Endothelial cell of umbilical vein (primary cell): ENCODE measurements around the gene ETNK1. TPM values are rescaled to one million over a fixed set of nuclear protein-coding genes. Genes with fewer than 3 reads are reported as not detected.

Experiments used
- BruUV-seq: library from RNA; stranded (reverse); fragments of 400-500 nt; replicated peaks from 2 replicates; lab custom pipeline; 2021; lab: Mats Ljungman, UMichigan
- CTCF ChIA-PET: fragments of 300-600, 350-600 bp; sonication (Branson Sonifier 250); formaldehyde crosslinking; loops from one replicate; lab custom pipeline; 2021; ENCODE audit warnings: antibody characterized with exemption, inconsistent platforms; lab: Charles Lee
- POLR2A ChIA-PET: fragments of 300-600, 350-600 bp; sonication (Branson Sonifier 250); formaldehyde crosslinking; loops from one replicate; lab custom pipeline; 2021; ENCODE audit warnings: antibody characterized with exemption, inconsistent platforms; lab: Charles Lee
- DNase-seq: peaks from one replicate; pipeline ENCODE4 v3.0.0-alpha.2; 2011; ENCODE audit warnings: low read depth, low spot score
- FAIRE-seq: peaks from 2 replicates; lab custom pipeline; 2011; peaks lifted over from hg19 to GRCh38; lab: Jason Lieb, UNC
- H2AFZ ChIP-seq: 2 replicates; pipeline ENCODE4 v1.6.0; 2012; ENCODE audit warnings: low read depth, low read length, control low read depth, inconsistent platforms
- H3K27ac ChIP-seq: 2 replicates; pipeline ENCODE4 v1.5.1; 2011; ENCODE audit warnings: low read depth, mild to moderate bottlenecking, control low read depth, low read length, moderate library complexity; ENCODE audit not compliant: insufficient read depth
- H3K27me3 ChIP-seq, 2 experiments: 2 replicates each; pipeline versions ENCODE4 v1.6.0 to v1.6.1; 2011; ENCODE audit warnings: low read length in 2 of 2, mixed read lengths in 1 of 2; ENCODE audit not compliant: control insufficient read depth in 2 of 2, insufficient read depth in 2 of 2
- H3K36me3 ChIP-seq, 2 experiments: 2 replicates in 1 of 2; 3 replicates in 1 of 2; pipeline ENCODE4 v1.5.1; 2011; ENCODE audit warnings: low read length in 2 of 2, mild to moderate bottlenecking in 1 of 2, moderate library complexity in 1 of 2; ENCODE audit not compliant: control insufficient read depth in 2 of 2, insufficient read depth in 2 of 2; ENCODE audit errors: extremely low read depth in 1 of 2
- H3K4me1 ChIP-seq: 3 replicates; pipeline ENCODE4 v1.5.1; 2011; ENCODE audit warnings: mild to moderate bottlenecking, low read length; ENCODE audit not compliant: control insufficient read depth, insufficient read depth; ENCODE audit errors: extremely low read depth
- H3K4me2 ChIP-seq: 2 replicates; pipeline ENCODE4 v1.6.1; 2011; ENCODE audit warnings: low read length, control low read depth, mixed read lengths; ENCODE audit not compliant: insufficient read depth
- H3K4me3 ChIP-seq, 3 experiments: fragments of 200-600 bp in 1 of 3; sonication (generic), shearing (Covaris generic) in 1 of 3; replicated peaks in 1 of 3; 2 replicates each; pipeline ENCODE4 v1.5.1; 2011 to 2016; ENCODE audit warnings: control low read depth in 3 of 3, low read length in 3 of 3, mild to moderate bottlenecking in 2 of 3, inconsistent platforms in 1 of 3, low read depth in 1 of 3, moderate library complexity in 1 of 3; ENCODE audit not compliant: insufficient read depth in 1 of 3
- H3K79me2 ChIP-seq: 2 replicates; pipeline ENCODE4 v1.6.0; 2012; ENCODE audit warnings: low read length, inconsistent platforms; ENCODE audit not compliant: control insufficient read depth, insufficient read depth
- H3K9ac ChIP-seq: replicated peaks from 2 replicates; pipeline ENCODE3; 2011; ENCODE audit warnings: low read length, control low read depth; ENCODE audit not compliant: insufficient read depth; ENCODE audit errors: extremely low read depth
- H3K9me1 ChIP-seq: replicated peaks from 3 replicates; pipeline ENCODE4 v1.6.0; 2011; ENCODE audit warnings: mild to moderate bottlenecking, low read length; ENCODE audit not compliant: control insufficient read depth, insufficient read depth; ENCODE audit errors: extremely low read depth
- H3K9me3 ChIP-seq: replicated peaks from 2 replicates; pipeline ENCODE4 v1.5.1; 2012; ENCODE audit warnings: low read length, inconsistent platforms; ENCODE audit not compliant: control insufficient read depth, insufficient read depth
- H4K20me1 ChIP-seq: replicated peaks from 2 replicates; pipeline ENCODE3; 2011; ENCODE audit warnings: mild to moderate bottlenecking, low read length; ENCODE audit not compliant: control insufficient read depth, insufficient read depth; ENCODE audit errors: extremely low read depth
- GATA2 ChIP-seq: IDR thresholded peaks from 2 replicates; pipeline ENCODE4 v1.7.0; 2011; ENCODE audit warnings: low read depth, mild to moderate bottlenecking, moderate library complexity, mixed read lengths, low read length; ENCODE audit not compliant: insufficient read length, insufficient read depth
- dilution Hi-C: fragments of 300-500 bp; cut with MboI; formaldehyde crosslinking; loops from one replicate; pipeline ENCODE4 v1.15.0; 2019; ENCODE audit warnings: low sequenced_read_pairs; ENCODE audit not compliant: extremely low pct_ligation_motif_present
- intact Hi-C: fragments of 100-400 bp; cut with micrococcal nuclease; formaldehyde crosslinking; loops from one replicate; pipeline ENCODE4 v1.10.0; 2022
- polyA plus RNA-seq, 4 experiments: library from polyadenylated mRNA; depleted of rRNA in 3 of 4; stranded (reverse) in 3 of 4; unstranded in 1 of 4; fragments of >200 nt; gene quantifications; 2 replicates each; pipeline versions ENCODE4 v1.2.1 to v1.2.3, GENCODE V29; 2011 to 2012; ENCODE audit warnings: missing spikeins in 1 of 4
- total RNA-seq: library from RNA; stranded (reverse); gene quantifications from 2 replicates; pipeline ENCODE4 v1.2.3, GENCODE V29; 2021
- TF ChIP-seq, protein P1 (sequence below), 2 donors: IDR thresholded peaks; 1 replicate in 1 of 2; 2 replicates in 1 of 2; pipeline ENCODE4 v1.5.1; 2011; ENCODE audit warnings: low read length in 2 of 2, mild to moderate bottlenecking in 2 of 2, moderate library complexity in 2 of 2, control low read depth in 1 of 2, inconsistent platforms in 1 of 2, low read depth in 1 of 2; ENCODE audit not compliant: insufficient read depth in 1 of 2; ENCODE audit errors: extremely low read depth in 1 of 2

Gene ETNK1
- total and polyA plus RNA-seq, 2 donors (not counting 3 experiments of a cell fraction or from before 2014, with no cell fraction given): 11.4 to 68.4 TPM

DNA sequence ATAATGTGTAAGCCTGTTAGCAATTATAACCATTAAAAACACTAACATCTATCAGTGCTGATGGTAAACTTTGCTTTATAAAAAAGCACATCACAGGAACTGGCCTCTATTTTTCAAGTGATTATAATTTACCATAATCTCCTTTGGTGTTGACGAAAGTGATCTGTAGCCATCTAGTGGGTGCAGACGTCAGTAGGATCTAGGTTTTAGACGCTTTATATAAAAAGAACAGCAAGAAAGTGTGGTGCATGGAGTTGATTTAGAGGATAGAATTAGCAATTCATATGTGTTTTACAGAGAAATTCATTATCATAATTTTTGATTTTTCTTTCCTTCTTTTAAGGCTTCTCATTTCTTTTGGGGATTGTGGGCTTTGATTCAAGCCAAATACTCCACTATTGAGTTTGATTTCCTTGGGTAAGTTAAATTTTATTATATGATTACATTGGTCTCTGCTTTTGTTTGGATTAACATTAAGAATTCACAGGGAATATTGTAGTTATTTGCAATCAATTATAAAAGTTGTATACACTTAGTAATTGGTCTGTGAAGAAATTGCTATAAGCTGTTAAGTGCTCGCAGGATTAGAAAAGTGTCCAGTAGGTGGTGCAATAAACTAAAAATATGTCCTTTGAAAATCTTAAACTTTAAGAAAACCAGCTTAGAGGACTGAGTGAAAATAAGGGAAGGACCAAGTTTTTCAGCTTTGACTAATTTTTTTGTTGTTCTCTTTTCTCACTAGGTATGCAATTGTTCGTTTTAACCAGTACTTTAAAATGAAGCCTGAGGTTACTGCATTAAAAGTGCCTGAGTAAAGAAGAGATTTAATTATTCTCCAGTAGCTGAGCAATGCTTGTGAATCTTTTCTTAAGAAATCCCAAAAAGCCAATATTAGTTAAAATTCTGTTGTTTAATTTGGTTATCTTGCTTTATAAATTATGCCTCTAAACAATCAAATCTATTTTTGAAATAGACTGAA is 59.5 kb downstream of the ETNK1 start:
- no peak overlapping the region for H2AFZ ChIP-seq
- H3K9me1 ChIP-seq: no peaks in the 10 kb centered on the region
- dilution Hi-C loops: no loop called here
- CTCF ChIA-PET: interaction anchor here (0.6 to 7.2 kb wide), 39 partner anchors 8 to 1618 kb away, joined by 3 to 72 read pairs (median 5); partner anchors contain the start of genes C2CD5 and ETNK1
- intact Hi-C loops: loop anchor here (1.0 to 10.0 kb wide), 5 partner anchors 170 to 520 kb away; no protein-coding TSS in a partner anchor
- no peaks in the 10 kb centered on the region for H3K27me3 ChIP-seq
- H3K4me3 ChIP-seq: no peak overlapping the region
- peaks cover 0 to 6% of the 10 kb centered on the region in 2 experiments for H3K36me3 ChIP-seq
- BruUV-seq: no TSS peak
- FAIRE-seq (no peak), DNase-seq (peak; percentile 71)
- H3K79me2 ChIP-seq: no peaks in the 10 kb centered on the region
- H3K4me1 ChIP-seq: peaks cover 18% of the 10 kb centered on the region
- no peaks in the 10 kb centered on the region for H4K20me1 ChIP-seq
- POLR2A ChIA-PET: no interaction called here
- no peaks in the 10 kb centered on the region for H3K9me3 ChIP-seq
- H3K9ac ChIP-seq: no peak overlapping the region
- H3K27ac ChIP-seq: no peak overlapping the region
- H3K4me2 ChIP-seq: no peak overlapping the region
- TF ChIP-seq GATA2: no peak
- TF ChIP-seq, protein P1, sequence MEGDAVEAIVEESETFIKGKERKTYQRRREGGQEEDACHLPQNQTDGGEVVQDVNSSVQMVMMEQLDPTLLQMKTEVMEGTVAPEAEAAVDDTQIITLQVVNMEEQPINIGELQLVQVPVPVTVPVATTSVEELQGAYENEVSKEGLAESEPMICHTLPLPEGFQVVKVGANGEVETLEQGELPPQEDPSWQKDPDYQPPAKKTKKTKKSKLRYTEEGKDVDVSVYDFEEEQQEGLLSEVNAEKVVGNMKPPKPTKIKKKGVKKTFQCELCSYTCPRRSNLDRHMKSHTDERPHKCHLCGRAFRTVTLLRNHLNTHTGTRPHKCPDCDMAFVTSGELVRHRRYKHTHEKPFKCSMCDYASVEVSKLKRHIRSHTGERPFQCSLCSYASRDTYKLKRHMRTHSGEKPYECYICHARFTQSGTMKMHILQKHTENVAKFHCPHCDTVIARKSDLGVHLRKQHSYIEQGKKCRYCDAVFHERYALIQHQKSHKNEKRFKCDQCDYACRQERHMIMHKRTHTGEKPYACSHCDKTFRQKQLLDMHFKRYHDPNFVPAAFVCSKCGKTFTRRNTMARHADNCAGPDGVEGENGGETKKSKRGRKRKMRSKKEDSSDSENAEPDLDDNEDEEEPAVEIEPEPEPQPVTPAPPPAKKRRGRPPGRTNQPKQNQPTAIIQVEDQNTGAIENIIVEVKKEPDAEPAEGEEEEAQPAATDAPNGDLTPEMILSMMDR (IDR thresholded peaks at IDR 0.05; ENCODE audit: extremely low read depth in 1 of 2, insufficient read depth in 1 of 2, low read depth in 1 of 2, low read length in 2 of 2): peak; percentile 33 to 39
